H1 (cell line): ENCODE data around the gene ACE. TPM values are rescaled to one million over a fixed set of nuclear protein-coding genes. Genes with fewer than 3 reads are reported as not detected.

Experiments used
- CTCF ChIA-PET: fragments of 300-600 bp; sonication (Branson Sonifier 250); formaldehyde crosslinking; loops from one replicate; lab custom pipeline; 2021; ENCODE audit not compliant: partially characterized antibody; lab: Charles Lee
- POLR2A ChIA-PET: fragments of 300-600 bp; sonication (Branson Sonifier 250); formaldehyde crosslinking; loops from one replicate; lab custom pipeline; 2021; ENCODE audit warnings: inconsistent platforms; ENCODE audit not compliant: partially characterized antibody; lab: Charles Lee
- DNase-seq, 2 experiments: peaks; one replicate each; pipeline versions ENCODE4 v3.0.0 to v3.0.0-alpha.2; 2010 to 2022; ENCODE audit warnings: low spot score in 2 of 2, low read depth in 1 of 2, mixed read lengths in 1 of 2
- FAIRE-seq: peaks from 2 replicates; lab custom pipeline; 2011; peaks lifted over from hg19 to GRCh38; lab: Jason Lieb, UNC
- H2AFZ ChIP-seq: 2 replicates; pipeline ENCODE4 v1.8.1; 2012; ENCODE audit warnings: low read length, inconsistent platforms
- H2AK5ac ChIP-seq: 2 replicates; pipeline ENCODE4 v1.6.1; 2013; ENCODE audit warnings: low read depth, low read length
- H2BK120ac ChIP-seq: replicated peaks from 2 replicates; pipeline ENCODE3; 2013; ENCODE audit warnings: low read depth, low read length, inconsistent platforms
- H2BK12ac ChIP-seq: 2 replicates; pipeline ENCODE4 v1.6.1; 2013; ENCODE audit warnings: low read depth, low read length
- H2BK15ac ChIP-seq: 2 replicates; pipeline ENCODE4 v1.6.1; 2013; ENCODE audit warnings: low read length
- H2BK20ac ChIP-seq: 2 replicates; pipeline ENCODE4 v1.6.1; 2013; ENCODE audit warnings: low read length
- H2BK5ac ChIP-seq: 2 replicates; pipeline ENCODE4 v1.6.1; 2013; ENCODE audit warnings: low read depth, low read length
- H3K14ac ChIP-seq: 2 replicates; pipeline ENCODE4 v1.6.1; 2013; ENCODE audit warnings: inconsistent platforms; ENCODE audit not compliant: insufficient read length
- H3K18ac ChIP-seq: 2 replicates; pipeline ENCODE4 v1.6.1; 2013; ENCODE audit warnings: low read length; ENCODE audit errors: extremely low read depth
- H3K23ac ChIP-seq: 2 replicates; pipeline ENCODE4 v1.6.1; 2013; ENCODE audit warnings: inconsistent platforms; ENCODE audit not compliant: insufficient read length
- H3K23me2 ChIP-seq: 2 replicates; pipeline ENCODE4 v1.6.1; 2013; ENCODE audit warnings: low read depth, low read length
- H3K27ac ChIP-seq: 2 replicates; pipeline ENCODE4 v1.6.1; 2011; ENCODE audit warnings: low read depth, low read length, inconsistent platforms
- H3K27me3 ChIP-seq, 4 experiments: replicated peaks in 1 of 4; 1 replicate in 1 of 4; 2 replicates in 3 of 4; pipeline versions ENCODE4 v1.6.1 to v1.8.1; 2011 to 2013; ENCODE audit warnings: low read length in 3 of 4, mild to moderate bottlenecking in 3 of 4, inconsistent platforms in 2 of 4, mixed read lengths in 2 of 4, moderate library complexity in 1 of 4; ENCODE audit not compliant: control insufficient read depth in 3 of 4, insufficient read depth in 3 of 4; ENCODE audit errors: extremely low read depth in 1 of 4
- H3K36me3 ChIP-seq, 4 experiments: 2 replicates each; pipeline versions ENCODE4 v1.6.1 to v1.8.1; 2011 to 2013; ENCODE audit warnings: mild to moderate bottlenecking in 4 of 4, low read length in 3 of 4, moderate library complexity in 2 of 4, control low read depth in 1 of 4, inconsistent platforms in 1 of 4; ENCODE audit not compliant: insufficient read depth in 4 of 4, control insufficient read depth in 2 of 4
- H3K4ac ChIP-seq: replicated peaks from 2 replicates; pipeline ENCODE3; 2013; ENCODE audit warnings: low read length, low read depth, mixed read lengths, inconsistent platforms; ENCODE audit not compliant: insufficient read length
- H3K4me1 ChIP-seq, 4 experiments: replicated peaks in 1 of 4; 1 replicate in 1 of 4; 2 replicates in 3 of 4; pipeline versions ENCODE4 v1.6.1 to v1.8.1; 2011 to 2013; ENCODE audit warnings: low read length in 3 of 4, inconsistent platforms in 2 of 4, mixed read lengths in 1 of 4; ENCODE audit not compliant: insufficient read depth in 4 of 4, control insufficient read depth in 3 of 4
- H3K4me2 ChIP-seq, 2 experiments: 2 replicates each; pipeline versions ENCODE4 v1.6.1 to v1.8.1; 2011 to 2013; ENCODE audit warnings: low read depth in 2 of 2, low read length in 2 of 2, control low read depth in 1 of 2, inconsistent platforms in 1 of 2, mild to moderate bottlenecking in 1 of 2; ENCODE audit not compliant: insufficient read depth in 1 of 2
- H3K4me3 ChIP-seq, 4 experiments: fragments of 200-600, 300-600 bp in 1 of 4; sonication (generic), shearing (Covaris generic), sonication (Bioruptor Twin) in 1 of 4; 2 replicates each; pipeline versions ENCODE4 v1.5.1 to v1.8.1; 2011 to 2016; ENCODE audit warnings: low read length in 4 of 4, low read depth in 3 of 4, control low read depth in 2 of 4, inconsistent platforms in 2 of 4, mild to moderate bottlenecking in 2 of 4, mixed read lengths in 1 of 4, moderate library complexity in 1 of 4; ENCODE audit not compliant: insufficient read depth in 2 of 4; ENCODE audit errors: extremely low read depth in 1 of 4
- H3K56ac ChIP-seq: replicated peaks from 2 replicates; pipeline ENCODE3; 2013; ENCODE audit warnings: low read depth, mild to moderate bottlenecking, mixed read lengths, low read length, inconsistent platforms; ENCODE audit not compliant: insufficient read length
- H3K79me1 ChIP-seq: 2 replicates; pipeline ENCODE4 v1.6.1; 2013; ENCODE audit warnings: low read depth, low read length, control low read depth
- H3K79me2 ChIP-seq, 2 experiments: 2 replicates each; pipeline versions ENCODE4 v1.6.1 to v1.8.1; 2012 to 2013; ENCODE audit warnings: low read length in 2 of 2, mild to moderate bottlenecking in 2 of 2, inconsistent platforms in 1 of 2; ENCODE audit not compliant: insufficient read depth in 2 of 2, control insufficient read depth in 1 of 2
- H3K9ac ChIP-seq, 4 experiments: replicated peaks in 1 of 4; 1 replicate in 1 of 4; 2 replicates in 3 of 4; pipeline versions ENCODE4 v1.6.1 to v1.8.1; 2011 to 2013; ENCODE audit warnings: low read depth in 3 of 4, low read length in 3 of 4, control low read depth in 2 of 4, mild to moderate bottlenecking in 2 of 4, moderate library complexity in 2 of 4, inconsistent platforms in 1 of 4; ENCODE audit errors: extremely low read depth in 1 of 4
- H3K9me3 ChIP-seq, 2 experiments: 2 replicates each; pipeline versions ENCODE4 v1.6.1 to v1.8.1; 2012 to 2013; ENCODE audit warnings: mild to moderate bottlenecking in 2 of 2, moderate library complexity in 2 of 2, control low read depth in 1 of 2, inconsistent platforms in 1 of 2, low read depth in 1 of 2, low read length in 1 of 2, mixed read lengths in 1 of 2; ENCODE audit not compliant: insufficient read depth in 2 of 2
- H4K20me1 ChIP-seq, 2 experiments: replicated peaks in 1 of 2; 2 replicates each; pipeline versions ENCODE3 to v1.8.1; 2011 to 2013; ENCODE audit warnings: inconsistent platforms in 2 of 2, low read length in 2 of 2, mild to moderate bottlenecking in 1 of 2; ENCODE audit not compliant: insufficient read depth in 2 of 2, control insufficient read depth in 1 of 2
- H4K5ac ChIP-seq: 2 replicates; pipeline ENCODE4 v1.6.1; 2013; ENCODE audit warnings: low read length, low read depth, mixed read lengths, inconsistent platforms; ENCODE audit not compliant: insufficient read length
- H4K8ac ChIP-seq: 2 replicates; pipeline ENCODE4 v1.8.0; 2013; ENCODE audit warnings: mild to moderate bottlenecking, moderate library complexity, low read length, inconsistent platforms; ENCODE audit not compliant: insufficient read depth; ENCODE audit errors: extremely low read depth
- H4K91ac ChIP-seq: replicated peaks from 2 replicates; pipeline ENCODE3; 2013; ENCODE audit warnings: low read length, mixed read lengths, inconsistent platforms; ENCODE audit not compliant: insufficient read length
- CREB1 ChIP-seq: IDR thresholded peaks from 2 replicates; pipeline ENCODE4 v1.6.1; 2012; ENCODE audit warnings: inconsistent platforms
- POLR2AphosphoS5 ChIP-seq: IDR thresholded peaks from 2 replicates; pipeline ENCODE4 v1.6.1; 2011; ENCODE audit warnings: low read depth, low read length
- WGBS, 2 experiments: shearing (Covaris generic) in 1 of 2; methylation state at CpG; one replicate each; pipeline versions ENCODE4 v1.1.6 to v1.1.7; 2013 to 2015; ENCODE audit warnings: low lambda C conversion rate in 2 of 2, mixed read lengths in 2 of 2, inconsistent platforms in 1 of 2, low coverage in 1 of 2, missing lambda C conversion rate in 1 of 2; ENCODE audit not compliant: insufficient replicate concordance in 2 of 2, insufficient coverage in 1 of 2, insufficient read length in 1 of 2; ENCODE audit errors: extremely low coverage in 1 of 2, missing lambda C conversion rate in 1 of 2; 5-methylcytosine and 5-hydroxymethylcytosine counted together
- polyA plus RNA-seq, 7 experiments: library from polyadenylated mRNA; depleted of rRNA in 3 of 7; stranded (reverse) in 5 of 7; unstranded in 2 of 7; fragments of >200 nt in 5 of 7; fragments of 200-250 nt in 2 of 7; gene quantifications; 1 replicate in 5 of 7; 2 replicates in 1 of 7; 4 replicates in 1 of 7; pipeline versions ENCODE4 v1.2.1 to v1.2.3, GENCODE V29; 2011 to 2013; ENCODE audit warnings: missing spikeins in 2 of 7, mixed read lengths in 2 of 7
- total RNA-seq: library from RNA; stranded (reverse); fragmentation: NEBNext Ultra II Directional; extraction: Animal tissue kit (Norgen Biotek cat#: 25700); gene quantifications from 2 replicates; pipeline ENCODE4 v1.2.1, GENCODE V29; 2021

The ACE gene
- total and polyA plus RNA-seq, 2 of the 8 experiments (the other 6 are each of a cell fraction or from before 2014, with no cell fraction given), result 2.5 to 5.5 TPM

- Histone ChIP-seq H2AK5ac (no peak overlapping the region), H3K79me2 (no peaks in the 10 kb centered on the region), H2AFZ (no peak overlapping the region), H2BK12ac (no peak overlapping the region), H2BK5ac (no peak overlapping the region), H3K18ac (no peak overlapping the region), H2BK20ac (no peak overlapping the region), H2BK120ac (no peak overlapping the region), H4K91ac (no peak overlapping the region), H3K79me1 (no peaks in the 10 kb centered on the region), H3K56ac (no peak overlapping the region), H2BK15ac (no peak overlapping the region), H4K8ac (no peak overlapping the region), H3K36me3 (no peaks in the 10 kb centered on the region), H3K27ac (no peak overlapping the region), H4K5ac (no peak overlapping the region), H3K4me1 (peaks cover 0 to 12% (median 3%) of the 10 kb centered on the region in 4 experiments; a peak in 5 of 7 replicates), H3K4me2 (no peak overlapping the region; a peak in 1 of 4 replicates), H3K9ac (no peak overlapping the region), H3K23me2 (peaks cover 7% of the 10 kb centered on the region; the same call in 1 of the 2 replicates), H3K27me3 (peaks cover 0 to 23% (median 14%) of the 10 kb centered on the region in 4 experiments; a peak in 5 of 7 replicates), H3K14ac (no peak overlapping the region), H4K20me1 (no peaks in the 10 kb centered on the region), H3K9me3 (no peaks in the 10 kb centered on the region), H3K4ac (no peak overlapping the region), H3K23ac (no peak overlapping the region), H3K4me3 (no peak overlapping the region)
- no peak for DNase-seq
- CTCF ChIA-PET, result interaction anchor here (0.9 to 1.5 kb wide), 2 partner anchors 47 to 50 kb away, joined by 3 read pairs; no protein-coding TSS in a partner anchor
- 92% methylated on average over 4 of the region's 4 CpGs; no CpG with 5 or more reads in 1 of the 2 experiments for WGBS, 2 experiments
- FAIRE-seq, result no peak
- TF ChIP-seq CREB1, result no peak
- no peak for TF ChIP-seq POLR2AphosphoS5
- POLR2A ChIA-PET, result no interaction called here
Observed at GRCh38 chr17:63537001-63537400, 60.1 kb downstream of the ACE start.
